Endothelial cell of umbilical vein (primary cell): ENCODE results near the gene OSBPL9.

Experiments
- CTCF ChIP-seq, 2 donors: IDR thresholded peaks; 1 replicate in 1 of 2; 2 replicates in 1 of 2; pipeline ENCODE4 v1.5.1; 2011; ENCODE audit warnings: low read length in 2 of 2, mild to moderate bottlenecking in 2 of 2, moderate library complexity in 2 of 2, control low read depth in 1 of 2, inconsistent platforms in 1 of 2, low read depth in 1 of 2; ENCODE audit not compliant: insufficient read depth in 1 of 2; ENCODE audit errors: extremely low read depth in 1 of 2
- FOS ChIP-seq: IDR thresholded peaks from 2 replicates; pipeline ENCODE4 v1.6.1; 2011; ENCODE audit warnings: mild to moderate bottlenecking, low read length, moderate library complexity, borderline replicate concordance; ENCODE audit not compliant: insufficient read depth
- POLR2AphosphoS5 ChIP-seq: IDR thresholded peaks from 2 replicates; pipeline ENCODE4 v1.6.1; 2012; ENCODE audit warnings: low read depth, mild to moderate bottlenecking, control low read depth, low read length, moderate library complexity; ENCODE audit not compliant: insufficient read depth

- TF ChIP-seq CTCF (IDR thresholded peaks at IDR 0.05; ENCODE audit: extremely low read depth in 1 of 2, insufficient read depth in 1 of 2, low read depth in 1 of 2, low read length in 2 of 2) = no peak
- no peak for TF ChIP-seq FOS
- TF ChIP-seq POLR2AphosphoS5 = no peak
These were observed 1.8 kb downstream of the OSBPL9 start for GRCh38 chr1:51618715-51619114.
